Right renal pelvis (tissue), 4 donors: Measurements from ENCODE around the gene A4GALT. TPM values are rescaled to one million over a fixed set of nuclear protein-coding genes. Genes with fewer than 3 reads are reported as not detected.
A peak's percentile ranks its signal among the peaks of the same experiment; 100 is the strongest.
"Not testable (repeated sequence)": the region's sequence is repeated elsewhere in the genome, so short reads cannot be mapped to it uniquely, and the experiment has no call there.

Experiments
- DNase-seq, 4 donors: peaks; one replicate each; pipeline ENCODE4 v3.0.0-alpha.2; 2013; ENCODE audit warnings: low read depth in 4 of 4, low spot score in 3 of 4, missing footprints in 1 of 4
- polyA plus RNA-seq, 4 donors: library from polyadenylated mRNA; unstranded; fragments of 120-200 nt; gene quantifications; one replicate each; pipeline ENCODE4 v1.2.1, GENCODE V29; 2013; ENCODE audit not compliant: insufficient read length in 4 of 4

A4GALT gene
- polyA plus RNA-seq, 4 donors = 15.8 to 27.4 (median 16.7) TPM

DNA sequence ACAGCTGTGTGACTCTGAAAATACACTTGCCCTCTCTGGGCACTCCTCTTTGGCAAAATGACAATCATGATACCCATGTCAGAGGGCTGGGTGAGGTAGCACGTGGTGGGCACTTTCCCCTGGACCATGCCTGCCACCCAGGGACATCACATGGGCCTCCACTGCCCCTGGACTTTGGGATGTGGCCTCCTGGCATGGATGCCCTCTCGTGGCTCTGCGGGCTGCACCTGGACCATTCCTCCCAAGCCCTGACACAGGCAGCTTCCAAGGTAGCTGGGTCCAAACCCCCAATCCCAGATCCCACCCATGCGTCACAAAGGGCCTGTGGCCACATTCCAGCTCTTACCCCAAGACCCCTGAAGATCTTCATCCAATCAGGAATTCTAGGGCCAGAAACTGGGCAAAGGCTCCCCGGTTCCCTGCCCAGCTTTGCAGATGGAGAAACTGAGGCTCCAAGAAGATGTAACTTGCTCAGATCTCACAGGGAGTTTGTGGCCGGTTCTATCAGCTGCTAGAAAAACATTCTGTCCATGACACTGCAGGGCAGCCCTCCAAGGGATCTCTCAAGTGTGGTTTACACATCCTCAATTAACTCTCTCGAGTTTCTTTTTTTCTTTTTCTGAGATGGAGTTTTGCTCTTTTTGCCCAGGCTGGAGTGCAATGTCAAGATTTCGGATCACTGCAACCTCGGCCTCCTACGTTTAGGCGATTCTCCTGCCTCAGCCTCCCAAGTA is 36.0 kb downstream of the A4GALT start:
- DNase-seq = no peak

DNA sequence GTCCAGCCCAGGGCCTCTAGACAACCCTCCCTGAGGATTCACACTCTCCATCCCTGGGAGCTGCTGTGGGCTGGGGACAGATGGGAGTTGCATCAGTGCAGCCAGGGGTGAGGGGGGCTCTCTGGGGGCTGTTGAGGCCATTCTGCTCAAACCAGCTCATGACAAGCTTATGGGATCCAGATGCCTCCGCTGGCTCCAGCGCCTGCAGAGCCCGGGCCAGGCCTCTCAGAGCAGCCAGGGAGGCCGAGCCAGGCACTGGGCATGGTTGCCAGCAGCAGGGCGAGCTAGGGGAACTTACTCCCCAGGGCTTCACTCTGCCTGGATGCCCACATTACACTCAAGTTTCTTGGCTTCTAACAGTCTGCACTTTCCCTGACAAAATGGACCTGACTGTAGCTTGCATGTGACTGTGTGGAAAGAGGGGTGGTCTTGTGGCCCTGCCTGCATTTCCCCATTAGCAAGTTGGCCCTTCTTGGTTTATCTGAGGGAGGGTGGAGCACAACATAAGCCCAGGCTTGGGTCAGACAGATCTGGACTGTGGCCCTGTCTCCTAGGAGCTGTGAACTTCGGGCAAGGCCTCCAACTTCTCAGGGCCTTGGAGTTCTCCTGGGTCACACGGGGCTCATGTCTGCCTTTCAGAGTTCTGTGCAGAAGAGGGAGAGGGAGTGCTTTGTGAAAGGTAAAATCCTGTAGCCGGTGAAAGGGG is 36.9 kb downstream of the A4GALT start:
- DNase-seq = no peak

DNA sequence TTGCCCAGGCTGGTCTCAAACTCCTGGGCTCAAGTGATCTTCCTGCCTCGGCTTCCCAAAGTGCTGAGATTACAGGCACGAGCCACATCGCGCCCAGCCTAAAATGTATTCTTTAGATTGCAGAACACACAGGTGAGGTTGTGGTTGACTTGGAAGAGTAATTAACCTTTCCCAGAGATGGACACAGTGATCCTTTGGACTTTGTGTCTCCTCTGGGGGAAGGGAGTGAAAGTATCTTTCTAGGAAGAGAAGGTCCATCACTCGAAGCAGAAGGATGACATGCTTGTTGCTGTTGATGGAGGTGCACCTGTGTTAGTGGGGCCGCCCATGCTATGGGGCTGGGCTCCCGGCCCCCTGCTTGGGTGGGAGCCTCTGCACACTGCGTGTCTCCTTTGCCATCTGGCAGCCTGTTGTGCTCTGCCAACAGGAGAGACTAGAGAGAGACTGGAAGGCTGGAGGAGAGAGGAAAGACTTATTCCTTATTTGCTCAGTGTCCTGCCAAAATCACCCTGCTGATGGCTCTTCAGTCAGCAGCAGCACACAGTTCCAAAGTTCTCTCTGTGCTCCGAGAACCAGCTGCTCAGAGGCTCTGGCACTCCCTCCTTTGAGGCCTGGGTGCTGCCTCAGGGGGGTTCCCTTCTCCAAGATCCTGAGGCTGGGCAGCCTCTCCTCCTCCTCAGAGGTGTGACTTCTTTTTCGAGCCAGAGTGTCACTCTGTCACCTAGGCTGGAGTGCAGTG is 38.4 kb downstream of the A4GALT start:
- no peak for DNase-seq

DNA sequence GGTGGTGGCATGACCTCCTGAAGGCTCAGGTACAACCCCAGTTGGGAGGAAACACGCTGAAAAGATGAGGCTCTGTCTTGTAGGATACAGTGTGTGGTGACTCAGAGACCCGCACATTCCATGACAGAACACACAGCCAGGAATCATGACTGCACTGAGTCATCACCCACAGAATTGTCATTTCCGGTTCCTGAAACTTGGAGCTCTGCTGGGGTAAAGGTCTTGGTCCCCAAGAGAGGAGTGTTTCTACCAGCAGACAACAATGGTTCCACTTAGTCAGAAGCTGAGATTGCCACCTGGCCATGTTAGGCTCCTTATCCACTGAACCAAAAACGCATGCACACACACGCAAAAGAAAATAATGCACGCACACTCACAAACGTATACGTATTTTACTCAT is 40.0 kb downstream of the A4GALT start:
- no peak for DNase-seq

DNA sequence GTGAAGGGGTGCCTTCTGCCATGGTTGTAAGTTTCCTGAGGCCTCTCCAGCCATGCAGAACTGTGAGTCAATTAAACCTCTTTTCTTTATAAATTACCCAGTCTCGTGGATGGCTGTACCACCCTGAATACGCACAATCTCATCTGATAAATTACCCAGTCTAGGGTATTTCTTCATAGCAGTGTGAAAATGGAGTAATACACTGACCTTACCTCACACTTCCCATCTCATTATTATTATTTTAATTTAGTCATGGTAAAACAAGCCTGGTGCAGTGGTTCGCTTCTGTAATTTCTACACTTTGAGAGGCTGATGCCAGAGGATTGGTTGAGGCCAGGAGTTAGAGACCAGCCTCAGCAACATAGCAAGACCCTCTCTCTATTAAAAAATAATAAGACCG is 41.0 kb downstream of the A4GALT start:
- no peak for DNase-seq

DNA sequence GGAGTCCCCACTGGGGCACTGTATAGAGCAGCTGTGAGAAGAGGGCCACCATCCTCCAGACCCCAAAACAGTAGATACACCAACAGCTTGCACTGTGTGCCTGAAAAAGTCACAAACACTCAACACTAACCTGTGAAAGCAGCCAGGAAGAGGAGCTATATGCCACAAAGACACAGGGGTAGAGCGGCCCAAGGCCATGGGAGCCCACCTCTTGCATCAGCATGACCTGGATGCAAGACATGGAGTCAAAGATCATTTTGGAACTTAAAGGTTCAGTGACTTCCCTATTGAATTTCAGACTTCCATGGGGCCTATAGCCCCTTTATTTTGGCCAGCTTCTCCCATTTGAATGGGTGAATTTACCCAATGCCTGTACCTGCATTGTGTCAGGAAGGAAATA is 41.8 kb downstream of the A4GALT start:
- no peak for DNase-seq

DNA sequence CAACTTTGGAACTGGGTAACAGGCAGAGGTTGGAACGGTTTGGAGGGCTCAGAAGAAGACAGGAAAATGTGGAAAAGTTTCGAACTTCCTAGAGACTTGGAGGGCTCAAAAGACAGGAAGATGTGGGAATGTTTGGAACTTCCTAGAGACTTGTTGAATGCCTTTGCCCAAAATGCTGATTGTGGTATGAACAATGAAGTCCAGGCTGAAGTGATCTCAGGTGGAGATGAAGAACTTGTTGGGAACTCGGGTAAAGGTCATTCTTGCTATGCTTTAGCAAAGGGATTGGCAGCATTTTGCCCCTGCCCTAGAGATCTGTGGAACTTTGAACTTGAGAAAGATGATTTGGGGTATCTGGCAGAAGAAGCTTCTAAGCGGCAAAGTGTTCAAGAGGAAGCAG is 42.7 kb downstream of the A4GALT start:
- DNase-seq = not testable (repeated sequence)

DNA sequence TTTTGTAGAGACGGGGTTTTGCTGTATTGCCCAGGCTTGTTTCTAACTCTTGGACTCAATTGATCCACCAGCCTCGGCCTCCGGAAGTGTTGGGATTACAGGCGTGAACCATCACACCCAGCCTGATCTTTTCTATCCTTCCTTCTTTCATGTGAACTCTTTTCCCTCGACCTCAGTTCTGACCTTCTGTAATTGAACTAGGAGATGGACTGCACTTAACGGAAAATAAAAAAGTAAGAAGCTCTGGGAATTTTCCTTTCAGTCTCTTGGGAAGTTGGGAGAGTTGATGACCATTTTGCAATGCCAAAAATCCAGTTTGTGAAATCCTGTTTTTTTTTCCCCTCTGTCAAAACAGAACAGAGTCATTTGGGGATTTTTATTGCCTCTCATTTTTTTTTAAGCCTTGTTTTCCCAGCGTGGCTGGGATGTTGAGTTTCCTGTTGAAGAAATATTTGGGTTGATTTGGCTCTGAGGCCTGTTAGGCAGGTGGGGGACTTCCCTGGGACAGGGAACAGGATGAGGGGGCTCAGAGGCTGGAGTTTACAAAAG is 44.5 kb downstream of the A4GALT start:
- DNase-seq = no peak

DNA sequence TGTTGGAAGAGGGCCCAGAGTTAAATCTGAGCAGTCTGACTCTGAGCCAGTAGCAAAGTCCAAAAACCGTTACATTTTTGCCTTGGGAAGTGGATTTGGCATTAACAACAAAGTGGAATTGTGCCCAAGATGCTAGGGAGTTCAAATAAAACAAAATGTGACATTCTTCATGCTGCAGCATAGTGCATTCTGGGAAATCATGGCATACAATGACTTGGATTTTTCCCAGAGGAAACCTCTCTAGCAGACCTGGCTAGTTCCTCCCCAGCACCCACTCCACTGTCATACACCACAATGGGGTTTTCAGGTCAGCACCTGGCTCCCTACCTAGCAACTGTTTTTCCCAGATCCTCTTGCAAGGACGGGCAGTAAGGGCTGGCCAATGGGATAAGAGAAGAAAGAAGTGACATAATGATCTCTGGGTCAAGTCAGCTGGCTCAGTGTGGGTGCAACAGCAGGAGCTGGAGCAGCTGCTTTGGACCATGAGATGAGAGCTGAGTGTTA is 46.7 kb downstream of the A4GALT start:
- DNase-seq = no peak

DNA sequence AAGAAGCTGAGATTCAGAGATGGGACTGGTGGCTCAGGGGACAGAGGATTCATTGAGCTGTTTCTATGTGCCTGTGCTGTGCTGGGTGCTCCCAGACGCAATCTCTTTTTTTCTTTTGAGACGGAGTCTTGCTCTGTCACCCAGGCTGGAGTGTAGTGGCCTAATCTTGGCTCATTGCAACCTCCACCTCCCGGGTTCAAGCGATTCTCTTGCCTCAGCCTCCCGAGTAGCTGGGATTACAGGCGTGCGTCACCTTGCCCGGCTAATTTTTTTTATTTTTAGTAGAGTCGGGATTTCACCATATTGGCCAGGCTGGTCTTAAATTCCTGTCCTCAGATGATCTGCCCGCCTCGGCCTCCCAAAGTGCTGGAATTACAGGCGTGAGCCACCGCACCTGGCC is 47.6 kb downstream of the A4GALT start:
- DNase-seq = not testable (repeated sequence)

DNA sequence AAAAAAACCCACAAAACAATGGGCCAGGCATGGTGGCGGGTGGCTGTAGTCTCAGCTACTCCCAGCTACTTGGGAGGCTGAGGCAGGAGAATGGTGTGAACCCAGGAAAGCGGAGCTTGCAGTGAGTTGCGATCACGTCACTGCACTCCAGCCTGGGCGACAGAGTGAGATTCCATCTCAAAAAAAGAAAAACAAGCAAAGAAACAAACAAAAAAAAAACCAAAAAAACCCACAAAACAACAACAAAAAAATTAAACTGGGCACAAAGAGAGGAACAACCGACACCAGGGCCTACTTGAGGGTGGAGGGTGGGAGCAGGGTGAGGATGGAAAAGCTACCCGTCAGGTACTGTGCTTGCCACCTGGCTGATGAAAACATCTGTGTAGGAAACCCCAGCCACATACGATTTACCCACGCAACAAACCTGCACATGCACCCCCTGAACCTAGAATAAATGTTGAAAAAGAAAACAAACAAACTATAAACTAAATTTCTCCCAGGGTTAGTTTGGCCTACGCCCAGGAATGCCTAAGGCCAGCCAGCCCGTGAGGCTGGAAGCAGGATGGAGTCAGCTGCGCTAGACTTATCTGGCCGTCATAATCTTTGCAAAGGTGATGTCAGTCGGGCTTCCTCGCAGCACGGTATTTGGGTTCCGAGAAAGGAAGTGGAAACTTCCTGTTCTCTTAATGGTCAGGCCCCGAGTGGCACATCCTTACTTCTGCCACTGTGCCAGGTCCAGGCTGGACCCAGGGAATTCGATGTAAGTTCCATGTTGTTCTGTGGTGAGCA is 49.6 kb downstream of the A4GALT start:
- DNase-seq = no peak

DNA sequence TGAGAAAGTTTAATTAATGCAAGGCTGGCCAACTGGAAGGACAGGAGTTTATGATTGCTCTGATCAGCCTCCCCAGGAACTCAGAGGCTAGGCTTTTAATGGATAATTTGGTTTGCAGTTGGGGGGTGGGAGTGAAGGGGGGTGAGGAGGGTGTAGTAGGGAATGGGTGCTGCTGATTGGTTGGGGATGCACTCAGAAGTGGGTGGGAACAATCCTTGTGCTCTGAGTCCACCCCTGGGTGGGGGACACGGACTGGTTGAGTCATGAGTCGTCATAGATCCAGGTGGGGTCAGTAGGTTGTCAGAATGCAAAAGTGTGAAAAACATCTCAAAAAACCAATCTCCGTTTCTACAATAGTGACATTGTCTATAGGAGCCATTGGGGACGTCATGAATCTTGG is 50.6 kb downstream of the A4GALT start:
- no peak for DNase-seq

DNA sequence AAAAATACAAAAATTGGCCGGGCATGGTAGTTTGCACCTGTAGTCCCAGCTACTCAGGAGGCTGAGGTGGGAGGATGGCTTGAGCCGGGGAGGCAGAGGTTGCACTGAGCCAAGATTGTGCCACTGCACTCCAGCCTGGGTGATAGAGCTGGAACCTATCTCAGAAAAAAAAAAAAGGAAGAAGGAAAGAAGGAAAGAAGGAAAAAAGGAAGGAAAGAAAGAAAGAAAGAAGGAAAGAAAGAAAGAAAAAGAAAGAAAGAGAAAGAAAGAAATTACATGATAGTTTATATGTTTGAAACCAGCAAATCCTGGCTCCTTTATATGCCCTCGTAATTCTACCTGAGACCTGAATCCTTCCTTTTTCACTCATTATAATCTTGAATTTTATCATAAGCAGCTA is 54.3 kb downstream of the A4GALT start:
- not testable (repeated sequence) for DNase-seq

DNA sequence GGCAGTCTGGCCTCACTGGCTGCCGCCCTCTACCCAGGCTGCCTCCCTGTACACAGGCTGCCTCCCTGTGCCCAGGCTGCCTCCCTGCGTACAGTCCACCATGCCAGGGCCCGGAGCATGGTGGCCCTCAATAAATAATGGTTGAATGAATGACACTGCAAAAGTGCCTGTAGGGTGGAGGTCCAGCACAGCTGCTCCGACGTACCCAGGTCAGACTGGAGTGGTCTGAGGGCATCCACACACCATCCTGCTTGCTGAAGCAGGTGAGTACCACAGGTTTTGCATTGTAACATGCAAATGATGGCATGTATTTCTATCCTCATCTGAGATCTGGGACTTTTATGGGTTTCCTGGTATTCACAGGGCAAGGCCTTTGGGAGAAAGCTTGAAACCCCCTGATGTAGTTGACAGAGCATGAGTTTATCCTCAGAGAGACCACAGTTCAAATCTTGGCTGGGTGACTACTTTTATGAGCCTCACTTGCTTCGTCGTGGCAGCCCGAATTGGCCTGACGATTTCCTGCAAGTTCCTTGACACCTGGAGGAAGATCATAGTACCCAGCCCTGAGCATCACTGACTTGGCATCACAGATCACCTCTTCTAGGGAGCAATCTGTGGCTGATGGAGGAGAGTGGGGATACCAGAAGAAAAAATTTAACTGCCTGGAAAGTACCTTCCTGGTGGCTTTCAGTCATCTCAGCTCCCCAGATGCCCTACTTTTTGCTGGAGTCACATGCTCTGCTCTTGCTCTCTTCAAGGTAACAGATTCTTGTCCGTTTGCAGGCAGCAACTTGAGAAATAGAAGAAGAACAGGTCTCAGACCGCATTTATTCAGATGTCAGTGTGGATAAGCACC is 55.5 kb downstream of the A4GALT start:
- DNase-seq = no peak

DNA sequence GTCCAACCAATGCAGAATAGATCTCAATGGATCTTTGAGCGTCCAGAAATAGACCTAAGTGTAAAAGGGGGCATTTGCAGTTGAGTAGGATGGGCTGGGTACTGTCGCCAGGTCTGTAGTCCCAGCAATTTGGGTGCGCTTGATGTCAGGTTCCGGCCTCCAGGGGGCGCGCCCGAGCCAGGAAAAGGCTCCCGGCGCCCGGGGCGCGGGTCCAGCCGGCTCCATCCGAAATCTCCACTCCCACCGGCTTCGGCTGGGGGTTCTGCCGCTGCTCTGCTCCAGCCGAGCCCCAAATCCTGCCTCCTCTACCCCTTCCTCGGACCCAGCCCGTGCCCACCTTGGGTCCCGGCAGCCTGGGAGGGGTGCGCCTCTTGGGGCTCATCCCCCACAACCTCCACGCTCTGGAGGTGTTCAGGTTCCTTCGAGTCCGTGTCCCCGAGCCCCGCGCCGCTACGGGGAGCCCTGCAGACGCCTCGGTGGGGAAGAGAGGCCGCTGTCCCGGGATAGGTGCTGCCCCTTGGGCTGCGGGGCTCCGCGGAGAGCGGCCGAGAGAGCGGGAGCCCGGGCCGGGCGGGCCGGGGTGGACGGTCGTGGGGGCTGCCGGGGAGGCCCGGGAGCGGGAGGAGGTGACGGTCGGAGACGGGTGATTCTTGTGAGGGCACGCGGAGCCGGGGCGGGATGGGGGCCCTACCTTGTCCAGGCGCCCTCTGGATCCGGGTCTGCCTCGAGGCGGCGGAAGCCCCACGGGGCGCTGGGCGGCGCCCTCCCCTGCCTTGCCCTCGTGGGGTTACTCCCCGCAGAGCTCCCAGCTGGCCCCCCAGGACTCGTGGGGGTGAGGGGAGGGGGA is 58.5 kb downstream of the A4GALT start:
- peak in 2 of 4 donors; percentile 75 to 80 for DNase-seq

DNA sequence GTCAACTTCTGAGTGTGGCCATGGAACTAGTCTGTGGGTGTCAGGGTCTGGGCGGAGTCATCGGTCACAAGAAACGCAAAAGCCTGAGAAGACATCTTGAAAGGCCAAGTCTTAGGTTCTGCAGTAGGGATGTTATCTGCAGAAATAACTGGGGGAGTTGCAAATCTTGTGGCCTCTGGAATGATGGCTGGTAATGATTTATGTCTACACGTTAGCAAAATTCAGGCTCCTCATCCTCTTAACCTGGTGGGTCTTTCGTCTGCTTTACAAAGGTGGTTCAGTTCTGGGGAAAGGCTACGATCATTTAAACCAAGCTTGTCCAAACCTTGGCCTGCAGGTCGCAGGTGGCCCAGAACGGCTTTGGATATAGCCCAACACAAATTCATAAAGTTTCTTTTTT is 64.1 kb downstream of the A4GALT start:
- no peak for DNase-seq

DNA sequence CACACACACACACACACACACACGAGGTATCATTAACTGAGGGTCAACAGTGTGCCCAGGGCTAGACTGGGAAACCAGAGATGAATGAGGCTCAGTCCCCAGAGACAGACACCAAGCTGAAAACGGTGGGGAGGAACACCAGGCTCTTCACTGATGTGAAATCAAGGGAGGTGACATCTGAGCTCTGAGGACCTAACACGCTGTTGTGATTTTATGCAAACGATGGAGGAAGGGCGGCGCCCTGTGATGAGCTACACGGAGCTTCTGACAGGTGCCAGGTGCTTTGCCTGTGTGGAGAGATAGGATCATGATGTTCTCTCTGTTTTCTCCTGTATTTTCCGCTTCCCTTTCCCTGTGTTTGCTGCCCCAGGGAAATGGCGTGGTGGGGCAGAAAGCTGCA is 65.0 kb downstream of the A4GALT start:
- DNase-seq = no peak

DNA sequence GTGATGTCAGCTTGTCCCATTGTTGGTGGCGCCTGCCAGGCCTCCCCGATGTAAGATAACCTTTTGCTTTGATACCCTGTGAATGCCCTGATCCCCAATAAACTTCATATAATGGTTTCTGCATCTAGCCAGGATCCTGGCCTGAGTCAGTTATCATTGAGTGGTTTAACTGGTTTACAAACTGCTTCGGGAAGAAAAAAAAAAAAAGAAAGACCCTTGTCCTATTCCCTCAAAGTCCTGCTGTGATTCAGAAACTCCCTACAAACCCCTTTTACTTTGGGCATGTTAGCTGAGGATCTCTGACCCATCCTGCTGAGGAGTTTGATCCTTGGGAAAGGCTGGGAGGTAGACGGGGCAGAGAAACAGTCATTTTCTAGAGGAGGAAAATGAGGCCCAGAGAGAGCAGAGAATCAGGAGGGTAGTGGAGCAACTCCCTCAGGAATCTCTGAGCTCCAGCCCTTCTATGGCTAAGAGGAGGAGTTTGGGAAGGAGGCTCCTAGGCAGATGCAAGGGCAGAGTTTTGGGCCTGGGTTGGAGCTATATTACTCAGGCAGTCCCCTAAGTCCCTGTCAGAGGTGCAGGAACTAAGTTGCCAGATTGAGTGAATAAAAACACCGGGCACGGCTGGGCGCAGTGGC is 66.1 kb downstream of the A4GALT start:
- DNase-seq = no peak
